NCI-H2171 (cell line): ENCODE results near the gene MRPL27.

ENCODE experiments used
- DNase-seq: peaks from one replicate; lab custom pipeline; 2025; lab: John Stamatoyannopoulos, UW

MRPL27 gene

DNA sequence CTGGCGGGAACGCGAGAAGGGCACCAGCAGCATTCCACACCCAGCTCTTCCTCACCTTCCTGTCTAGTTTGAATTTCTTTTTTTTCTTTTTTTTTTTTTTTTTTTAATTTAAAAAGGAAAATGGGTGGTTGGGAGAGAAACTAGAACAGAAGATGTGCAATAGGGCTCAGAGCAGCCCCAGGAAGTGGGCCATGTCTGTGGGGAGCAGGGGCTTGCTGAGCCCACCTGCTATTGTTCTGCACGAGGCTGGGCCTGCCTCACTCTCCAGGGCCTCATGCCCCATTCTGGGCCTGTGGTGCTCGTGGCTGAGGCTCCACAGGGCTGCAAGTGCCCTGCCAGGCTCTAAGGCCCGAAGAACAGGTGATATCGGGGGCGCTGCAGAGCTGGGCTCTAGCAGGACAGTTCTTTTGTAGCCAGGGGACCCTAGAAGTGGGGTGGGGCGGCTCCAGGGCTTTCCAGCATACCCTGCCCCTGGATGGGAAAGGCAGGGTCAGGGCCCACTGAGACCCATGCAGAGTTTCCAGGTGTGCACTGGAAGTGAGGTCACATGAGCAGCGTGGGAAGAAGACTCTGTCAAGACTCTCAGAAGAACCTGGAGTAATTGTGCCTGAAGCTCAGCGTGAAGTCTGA, 12.4 kb downstream of the MRPL27 start:
- no peak for DNase-seq

DNA sequence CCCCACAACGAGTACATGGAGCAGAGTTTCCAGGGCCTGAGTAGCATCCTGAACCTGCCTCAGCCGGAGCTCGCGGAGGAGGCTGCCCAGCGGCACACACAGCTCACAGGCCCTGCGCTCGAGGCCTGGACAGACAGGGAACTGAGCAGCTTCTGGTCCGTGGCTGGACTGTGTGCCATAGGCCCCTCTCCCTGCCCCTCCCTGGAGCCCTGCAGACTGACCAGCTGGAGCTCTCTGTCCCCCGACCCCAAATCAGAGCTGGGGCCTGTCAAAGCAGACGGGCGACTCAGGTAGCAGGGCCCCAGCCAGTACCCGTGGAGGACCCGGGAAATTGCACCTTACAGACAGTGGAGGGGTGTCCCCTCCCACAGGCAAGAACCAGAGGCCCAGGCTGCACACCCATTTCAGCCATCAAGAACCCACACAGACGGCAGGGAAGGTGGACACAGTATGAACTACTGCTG, 13.0 kb downstream of the MRPL27 start:
- DNase-seq = no peak

DNA sequence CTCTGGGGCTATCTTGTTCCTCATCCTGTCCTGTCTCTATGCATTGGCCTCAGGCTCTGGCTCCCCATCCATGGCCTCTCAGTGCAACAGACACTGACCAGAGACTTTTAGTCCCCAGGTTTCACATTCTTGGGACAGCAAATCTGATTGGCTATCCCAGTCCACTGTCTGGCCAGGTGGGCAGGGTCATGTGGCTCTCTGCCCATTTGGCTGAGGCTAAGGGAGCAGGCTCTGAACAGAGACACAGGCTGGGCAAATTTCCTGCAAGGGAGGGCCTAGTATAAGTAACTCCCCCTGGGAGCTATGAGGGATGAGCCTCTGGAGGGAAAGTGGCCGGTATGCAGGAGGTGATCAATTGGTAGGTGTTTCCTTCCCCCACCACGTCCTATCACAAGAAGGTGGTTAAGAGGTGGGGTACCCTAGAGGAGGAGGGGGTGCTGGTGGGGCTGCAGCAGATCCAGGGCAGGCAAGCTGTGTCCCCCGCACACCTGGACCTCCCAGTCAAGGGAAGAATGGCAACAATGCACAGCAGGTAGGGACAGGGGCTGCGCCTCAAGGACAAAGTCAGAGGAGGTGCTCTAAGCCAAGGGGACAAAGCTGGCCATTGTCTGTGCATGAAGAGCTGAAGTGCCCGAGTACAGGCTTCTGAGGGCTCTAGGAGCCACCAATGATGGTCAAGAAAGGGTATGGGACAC, 13.8 kb downstream of the MRPL27 start:
- no peak for DNase-seq

DNA sequence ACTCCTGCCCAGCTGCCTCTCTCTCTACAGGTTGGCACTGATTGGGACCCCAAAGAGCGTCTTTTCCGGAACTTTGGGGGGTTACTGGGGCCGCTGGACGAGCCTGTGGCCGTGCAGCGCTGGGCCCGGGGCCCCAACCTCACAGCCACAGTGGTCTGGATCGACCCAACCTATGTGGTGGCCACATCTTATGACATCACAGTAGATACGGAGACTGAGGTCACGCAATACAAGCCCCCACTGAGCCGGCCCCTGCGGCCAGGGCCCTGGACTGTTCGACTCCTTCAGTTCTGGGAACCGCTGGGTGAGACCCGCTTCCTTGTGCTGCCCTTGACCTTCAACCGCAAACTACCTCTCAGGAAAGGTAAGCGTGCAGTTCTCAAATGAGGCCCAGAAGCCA, 14.8 kb downstream of the MRPL27 start:
- DNase-seq = no peak

DNA sequence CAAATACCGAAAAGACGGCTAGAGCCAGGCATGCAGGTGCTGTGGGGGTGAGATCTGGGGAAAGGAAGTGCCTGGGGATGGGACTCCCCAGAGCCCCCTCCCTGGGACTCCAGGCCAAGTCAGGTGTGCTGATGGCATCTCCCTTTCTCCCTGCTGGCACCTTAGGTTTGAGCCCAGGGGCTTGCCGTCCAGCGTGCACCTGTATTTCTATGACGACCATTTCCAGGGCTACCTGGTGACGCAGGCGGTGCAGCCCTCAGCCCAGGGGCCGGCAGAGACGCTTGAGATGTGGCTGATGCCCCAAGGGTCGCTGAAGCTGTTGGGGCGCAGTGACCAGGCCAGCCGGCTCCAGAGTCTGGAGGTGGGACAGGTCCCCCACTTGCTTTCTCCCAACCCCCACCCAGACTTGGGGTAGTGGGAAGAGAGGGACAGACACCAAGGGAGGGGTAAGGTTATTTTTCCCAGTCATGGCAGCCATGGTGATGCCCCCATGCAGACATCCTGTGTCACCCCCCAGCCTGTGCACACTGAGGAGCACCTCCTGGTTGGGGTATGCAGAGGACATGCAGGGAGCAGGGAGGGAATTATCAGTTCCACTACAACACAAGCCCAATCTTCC, 16.0 kb downstream of the MRPL27 start:
- no peak for DNase-seq

DNA sequence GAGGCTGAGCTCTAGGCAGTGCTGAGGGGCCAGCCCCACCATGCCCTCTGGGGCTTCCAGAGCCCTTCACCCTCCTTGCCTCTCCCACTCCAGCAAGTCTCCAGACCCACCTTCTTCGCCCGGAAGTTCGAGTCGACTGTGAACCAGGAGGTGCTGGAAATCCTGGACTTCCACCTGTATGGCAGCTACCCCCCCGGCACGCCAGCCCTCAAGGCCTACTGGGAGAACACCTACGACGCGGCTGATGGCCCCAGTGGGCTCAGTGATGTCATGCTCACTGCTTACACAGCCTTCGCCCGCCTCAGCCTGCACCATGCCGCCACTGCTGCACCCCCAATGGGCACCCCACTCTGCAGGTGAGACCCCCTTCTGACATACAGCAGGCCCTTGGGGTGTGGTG, 16.6 kb downstream of the MRPL27 start:
- no peak for DNase-seq

DNA sequence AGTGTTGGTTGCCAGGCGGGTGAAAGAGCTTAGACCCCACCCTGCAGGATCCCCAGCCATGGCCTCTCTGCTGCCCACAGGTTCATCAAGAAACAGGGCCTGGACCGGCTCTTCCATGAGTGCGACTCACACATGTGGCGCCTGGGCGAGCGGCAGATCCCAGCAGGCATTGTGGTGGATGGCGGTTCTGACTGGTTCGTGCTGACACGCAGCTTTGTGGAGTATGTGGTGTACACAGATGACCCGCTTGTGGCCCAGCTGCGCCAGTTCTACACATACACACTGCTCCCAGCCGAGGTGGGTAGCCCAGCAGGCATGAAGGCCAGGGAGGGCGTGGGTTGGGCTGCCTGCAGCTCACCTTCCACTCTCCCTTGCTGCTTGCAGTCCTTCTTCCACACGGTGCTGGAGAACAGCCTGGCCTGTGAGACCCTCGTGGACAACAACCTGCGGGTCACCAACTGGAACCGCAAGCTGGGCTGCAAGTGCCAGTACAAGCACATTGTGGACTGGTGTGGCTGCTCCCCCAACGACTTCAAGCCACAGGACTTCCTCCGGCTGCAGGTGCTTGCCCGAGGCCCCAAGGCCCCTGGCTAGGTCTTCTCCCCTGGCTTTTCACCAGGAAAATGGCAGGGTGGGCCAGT, 17.2 kb downstream of the MRPL27 start:
- DNase-seq = no peak

DNA sequence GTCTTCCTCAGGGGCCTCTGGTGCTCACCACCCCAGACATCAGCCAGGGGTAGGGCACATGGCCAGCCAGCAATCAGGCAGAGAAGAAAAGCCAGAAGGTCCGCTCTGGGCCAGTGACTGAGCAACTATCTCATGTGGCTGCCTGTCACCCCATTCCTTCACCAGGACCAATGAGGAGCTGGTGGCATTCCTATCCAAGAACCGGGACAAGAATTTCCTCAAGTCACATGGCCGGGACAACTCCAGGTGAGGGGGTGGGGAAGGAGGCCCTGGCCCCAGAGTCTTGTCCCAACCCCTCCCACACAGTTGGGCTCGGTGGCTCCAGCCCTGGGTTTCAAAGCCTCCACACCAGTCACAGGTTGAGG, 17.7 kb downstream of the MRPL27 start:
- no peak for DNase-seq

DNA sequence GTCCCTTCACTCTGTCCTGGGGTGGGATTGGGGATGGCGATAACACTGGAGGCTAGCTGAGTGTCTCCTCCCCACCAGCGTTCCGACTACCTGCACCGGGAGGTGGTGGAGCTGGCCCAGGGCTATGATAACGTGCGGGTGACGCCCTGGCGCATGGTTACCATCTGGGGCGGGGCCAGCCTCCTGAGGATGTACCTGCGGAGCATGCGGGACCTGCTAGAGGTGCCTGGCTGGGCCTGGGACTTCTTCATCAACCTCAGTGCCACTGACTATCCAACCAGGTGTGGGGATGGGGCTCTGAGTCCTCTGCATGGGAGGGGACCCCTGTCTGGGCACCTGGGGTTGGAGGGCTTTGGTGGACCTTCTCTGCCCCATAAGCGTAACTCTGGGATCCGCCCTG, 18.2 kb downstream of the MRPL27 start:
- DNase-seq = no peak

DNA sequence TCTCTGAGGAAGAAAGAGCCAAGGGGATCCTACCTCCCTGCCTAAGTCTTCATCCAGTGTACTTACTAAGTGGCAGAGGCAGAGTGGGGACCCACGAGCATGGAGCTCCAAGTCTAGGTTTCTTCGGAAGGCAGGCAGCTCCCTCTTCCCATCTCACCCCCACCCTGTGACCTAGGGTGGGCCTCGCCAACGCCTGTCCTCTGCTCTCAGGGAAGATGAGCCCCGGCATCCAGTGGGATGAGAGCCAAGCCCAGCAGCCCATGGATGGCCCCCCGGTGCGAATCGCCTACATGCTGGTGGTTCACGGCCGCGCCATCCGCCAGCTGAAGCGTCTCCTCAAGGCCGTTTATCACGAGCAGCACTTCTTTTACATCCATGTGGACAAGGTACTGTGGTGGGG, 18.8 kb downstream of the MRPL27 start:
- no peak for DNase-seq

DNA sequence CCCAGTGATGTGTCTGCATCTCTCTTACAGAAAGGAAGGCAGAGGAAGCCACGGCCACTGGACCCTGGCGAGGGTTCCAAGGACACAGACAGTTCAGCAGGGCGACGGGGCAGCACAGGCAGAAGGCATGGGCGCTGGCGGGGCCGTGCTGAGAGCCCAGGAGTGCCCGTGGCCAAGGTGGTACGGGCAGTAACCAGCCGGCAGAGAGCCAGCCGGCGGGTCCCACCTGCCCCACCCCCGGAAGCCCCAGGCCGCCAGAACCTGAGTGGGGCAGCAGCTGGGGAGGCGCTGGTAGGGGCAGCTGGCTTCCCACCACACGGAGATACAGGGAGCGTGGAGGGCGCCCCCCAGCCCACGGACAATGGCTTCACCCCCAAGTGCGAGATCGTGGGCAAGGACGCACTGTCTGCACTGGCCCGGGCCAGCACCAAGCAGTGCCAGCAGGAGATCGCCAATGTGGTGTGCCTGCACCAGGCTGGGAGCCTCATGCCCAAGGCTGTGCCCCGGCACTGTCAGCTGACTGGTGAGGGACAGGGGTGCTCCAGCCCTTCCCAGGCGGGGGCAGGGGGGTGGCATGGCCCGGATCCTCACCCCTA, 19.3 kb downstream of the MRPL27 start:
- DNase-seq = no peak

DNA sequence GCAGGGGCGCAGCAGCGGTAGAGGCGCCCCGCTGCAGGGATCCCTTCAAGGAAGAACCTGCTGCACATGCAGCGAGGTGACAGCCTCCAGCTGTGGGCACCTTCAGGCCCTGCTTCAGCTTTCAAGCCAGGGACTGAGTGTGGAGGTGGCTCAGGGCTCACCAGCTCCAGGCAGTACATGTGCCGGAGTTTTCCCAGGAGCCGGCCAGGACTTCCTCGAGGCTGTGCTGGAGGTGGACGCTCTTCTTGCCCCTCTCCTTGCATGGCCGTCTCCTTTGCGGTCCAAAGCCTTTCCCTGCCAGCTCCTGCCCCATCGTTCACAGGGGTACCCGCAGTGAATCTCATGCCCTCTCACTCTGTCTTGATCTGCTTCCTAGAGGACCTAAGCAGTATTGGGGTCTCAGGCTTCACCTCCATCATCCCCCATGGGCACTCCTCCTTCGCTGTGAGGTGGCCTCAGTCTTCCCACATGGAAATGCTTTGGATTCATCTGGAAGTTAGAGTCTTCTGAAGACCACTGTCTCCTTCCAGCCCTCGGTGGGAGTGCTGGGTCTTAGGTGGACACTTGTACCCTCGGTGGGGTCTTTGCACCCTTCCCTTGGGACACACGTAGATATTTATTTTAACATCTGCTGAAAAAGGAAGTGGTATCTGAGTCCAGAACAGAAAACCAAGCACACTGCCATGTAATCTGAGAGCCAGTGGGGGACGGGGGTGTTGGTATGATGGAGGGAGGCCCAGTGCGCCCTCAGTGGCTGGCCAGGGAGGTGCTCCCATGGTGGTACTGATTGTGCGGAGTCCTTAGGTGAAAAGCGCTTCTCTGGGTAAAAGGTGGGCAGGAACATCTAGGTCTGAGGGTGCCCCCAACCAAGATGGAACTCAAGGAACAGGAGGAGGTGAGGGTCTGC, 20.0 kb downstream of the MRPL27 start:
- no peak for DNase-seq

DNA sequence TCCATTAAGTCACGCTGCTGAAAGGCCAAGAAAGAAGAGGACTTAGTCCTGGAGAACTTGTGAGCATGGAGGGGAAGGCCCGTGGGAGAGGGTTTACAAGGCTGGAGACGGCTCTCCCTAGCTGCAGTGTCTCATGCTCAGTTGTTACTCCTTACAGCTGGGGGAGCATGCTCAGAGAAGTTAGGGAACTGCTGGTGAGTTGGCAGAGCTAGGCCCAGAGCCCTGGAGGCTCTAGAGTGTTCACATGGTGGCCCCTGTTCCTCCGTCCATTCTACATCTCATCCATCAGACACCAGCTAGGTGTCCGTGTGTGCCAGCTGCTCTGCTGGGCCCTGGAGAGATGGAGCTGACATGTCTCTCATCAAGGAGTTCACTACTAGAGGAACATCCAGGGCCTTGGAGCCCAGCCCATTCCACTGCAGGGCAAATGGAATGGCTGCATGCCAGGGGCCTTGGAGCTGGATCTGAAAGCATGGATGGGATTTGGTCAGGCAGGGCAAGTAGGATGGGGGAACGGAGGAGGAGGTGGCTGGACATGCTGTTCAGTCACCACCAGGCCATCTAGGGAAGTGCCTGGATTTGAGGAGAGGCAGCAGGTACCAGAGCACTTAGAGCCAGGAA, 20.8 kb downstream of the MRPL27 start:
- no peak for DNase-seq

DNA sequence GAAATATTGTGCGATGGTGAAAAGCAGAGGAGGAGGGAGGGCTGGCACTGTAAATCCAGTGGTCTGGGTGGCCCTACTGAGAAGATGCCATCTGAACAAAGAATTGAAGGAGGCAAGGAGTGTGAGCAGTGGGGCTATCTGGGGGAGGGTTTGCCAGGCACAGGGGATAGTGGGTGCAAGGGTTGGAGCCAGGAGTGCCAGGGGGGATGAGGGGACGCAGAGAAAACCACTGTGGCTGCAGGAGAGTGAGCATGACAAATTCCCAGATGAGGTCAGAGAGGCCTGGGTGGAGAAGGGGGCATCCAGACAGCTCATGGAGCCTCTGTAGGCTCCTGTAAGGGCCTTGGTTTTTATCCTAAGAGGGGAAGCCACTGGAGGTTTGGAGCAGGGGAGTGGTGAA, 22.3 kb downstream of the MRPL27 start:
- DNase-seq = no peak

DNA sequence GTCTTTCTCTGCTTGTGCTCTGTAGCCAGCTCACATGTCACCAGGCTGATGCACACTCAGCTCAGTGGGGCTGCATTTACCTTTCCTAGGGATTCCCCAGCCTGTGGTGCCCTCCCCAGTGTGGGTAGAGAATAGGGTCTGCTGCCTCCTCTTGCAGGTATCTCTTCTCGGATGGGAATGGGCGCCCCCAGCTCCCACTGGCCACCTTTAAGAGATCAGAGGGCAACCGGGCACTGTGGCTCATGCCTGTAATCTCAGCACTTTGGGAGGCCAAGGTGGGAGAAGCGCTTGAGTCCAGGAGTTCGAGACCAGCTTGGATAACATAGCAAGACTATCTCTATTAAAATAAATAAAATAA, 23.8 kb downstream of the MRPL27 start:
- DNase-seq = no peak

DNA sequence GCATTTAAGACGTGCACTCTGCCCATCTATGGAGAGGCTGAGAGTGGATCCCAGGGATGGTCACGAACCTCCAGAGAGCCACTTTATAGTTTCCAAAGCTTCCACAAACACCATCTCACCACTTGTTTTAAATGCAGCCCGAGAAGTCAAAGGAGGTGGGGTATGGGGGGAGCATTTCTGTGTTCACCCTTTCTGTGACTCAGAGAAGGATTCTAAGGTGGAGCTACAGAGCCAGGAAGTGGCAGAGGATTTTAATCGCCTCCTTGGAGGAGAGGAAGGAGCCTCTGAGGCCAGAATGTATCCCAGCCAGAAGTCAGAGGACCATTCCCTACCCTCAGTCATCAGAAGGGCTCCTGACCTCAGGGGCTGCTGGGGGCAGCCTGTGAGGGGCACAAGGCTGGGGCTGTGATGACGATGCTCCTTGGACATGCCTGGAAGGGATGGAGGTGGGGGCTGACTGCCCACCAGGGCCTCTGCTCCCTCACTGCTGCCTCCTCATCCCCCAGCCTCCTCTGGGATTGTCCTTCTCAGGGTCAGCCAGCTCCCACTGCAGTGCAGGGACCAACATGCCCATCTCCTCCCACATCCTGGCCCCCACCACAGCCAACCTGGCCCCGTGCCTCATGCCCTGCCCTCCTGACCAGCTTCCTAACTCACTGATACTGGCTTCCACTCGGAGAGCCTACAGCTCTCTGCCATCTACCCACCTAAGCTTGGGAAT, 24.3 kb downstream of the MRPL27 start:
- no peak for DNase-seq

DNA sequence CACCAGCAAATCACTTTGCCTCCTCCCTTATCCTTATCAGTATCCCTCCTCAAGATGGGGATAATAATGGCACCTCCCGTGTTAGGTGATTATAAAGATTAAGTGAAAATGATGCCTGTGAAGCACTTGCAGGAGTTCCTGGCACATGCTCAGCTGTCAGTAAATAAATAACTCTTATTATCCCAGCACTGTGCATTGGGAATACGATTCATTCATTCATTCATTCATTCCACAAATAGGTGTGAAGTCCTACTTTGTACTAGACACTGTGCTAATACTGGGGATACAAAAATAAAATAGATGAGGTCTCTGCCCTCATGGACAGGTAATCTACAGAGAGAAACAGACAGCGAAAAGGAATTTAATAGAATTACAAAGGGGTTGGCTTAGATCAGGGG, 25.1 kb downstream of the MRPL27 start:
- no peak for DNase-seq

DNA sequence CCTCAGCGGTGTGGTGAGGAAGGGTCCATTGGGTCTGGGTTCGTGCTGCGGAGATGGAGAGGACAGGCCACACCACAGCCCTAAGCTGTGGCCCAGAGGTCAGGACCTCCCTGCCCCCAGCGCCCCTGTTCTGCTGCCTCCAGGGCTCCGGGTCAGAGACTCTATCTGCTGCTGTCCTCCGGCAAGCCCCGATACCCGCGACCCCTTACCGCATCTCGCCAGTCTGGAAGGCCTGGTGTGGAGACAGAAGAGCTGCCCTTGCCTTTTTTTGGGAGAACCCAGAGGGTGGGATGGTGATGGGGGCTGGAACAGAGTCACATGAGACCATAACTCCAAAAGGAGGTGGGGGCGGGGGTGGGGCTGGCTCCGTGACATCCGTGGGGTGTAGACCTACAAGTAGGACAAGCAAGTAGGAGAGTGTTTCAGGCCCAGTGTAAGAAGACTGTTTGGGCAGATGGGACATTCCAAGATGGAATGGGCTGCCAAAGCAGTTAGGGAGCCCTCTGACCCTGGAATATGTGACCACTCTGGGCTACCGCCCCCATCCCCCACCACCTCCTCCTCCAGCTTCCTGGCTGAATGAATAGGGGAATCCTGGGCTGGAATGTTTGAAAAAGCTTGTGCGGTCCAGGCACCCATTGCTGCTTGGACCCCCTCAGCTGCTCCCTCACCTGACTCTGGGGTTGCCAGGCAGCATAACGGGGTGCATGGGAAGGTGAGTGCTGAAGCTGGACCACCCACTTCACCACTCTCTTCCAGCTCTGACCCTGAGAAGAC, 25.7 kb downstream of the MRPL27 start:
- DNase-seq = no peak

DNA sequence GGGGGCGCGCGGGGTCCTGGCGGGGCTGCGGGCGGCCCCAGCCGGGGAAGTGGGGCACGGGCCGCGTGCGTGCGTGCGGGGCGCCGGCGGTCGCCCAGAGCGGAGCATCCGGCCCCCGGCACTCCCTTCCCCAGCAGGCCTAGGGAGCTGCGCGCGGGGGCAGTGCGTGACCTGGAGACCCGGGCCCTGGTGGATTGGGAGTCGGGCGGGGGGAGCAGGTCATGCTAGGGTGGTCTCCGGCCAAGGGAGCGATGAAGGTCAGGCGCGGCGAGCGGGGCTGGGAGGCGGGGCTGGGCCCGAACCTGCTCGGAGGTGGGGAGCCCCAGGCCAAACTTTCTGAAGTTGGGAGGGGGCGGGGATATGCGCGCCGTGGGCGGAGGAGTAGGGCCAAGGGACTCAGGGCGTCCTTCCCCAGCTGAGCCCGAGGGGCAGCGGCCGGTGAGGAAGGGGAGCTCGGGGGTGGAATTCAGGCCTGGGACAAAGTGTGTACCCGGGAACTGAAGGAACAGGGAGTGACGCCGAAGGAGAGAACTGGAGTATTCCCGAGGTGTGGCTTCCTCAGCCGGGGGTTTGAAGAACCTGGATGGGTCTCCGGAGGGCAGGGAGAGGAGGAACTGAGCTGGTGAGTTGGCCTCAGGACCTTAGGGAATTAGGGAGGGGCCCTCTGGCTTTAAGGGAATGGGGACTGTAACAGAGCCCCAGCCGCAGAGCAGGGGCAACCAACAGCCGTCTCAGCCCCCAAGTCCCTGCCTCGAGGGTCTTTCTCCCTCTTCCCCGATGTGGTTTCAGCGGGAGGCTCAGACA, 26.5 kb downstream of the MRPL27 start:
- DNase-seq = no peak
